Measurements from ENCODE around the gene KIF26B.

KIF26B gene

GRCh38 chr1:245742896-245743295, 588.1 kb downstream of the KIF26B start:
- H3K79me2 ChIP-seq (ENCODE audit: low read length) = no peaks in the 10 kb centered on the region
- no peak for TF ChIP-seq EZH2phosphoT487 (IDR thresholded peaks at IDR 0.05; ENCODE audit: low read depth)
- no peak for TF ChIP-seq CTCF (IDR thresholded peaks at IDR 0.05; ENCODE audit: low read depth, low read length)
- H3K27me3 ChIP-seq (ENCODE audit: low read depth, low read length) = no peaks in the 10 kb centered on the region
- H2AFZ ChIP-seq (ENCODE audit: low read depth, low read length) = no peak overlapping the region
- H4K20me1 ChIP-seq (ENCODE audit: insufficient read depth, low read length) = no peaks in the 10 kb centered on the region
- no peak overlapping the region for H3K27ac ChIP-seq (ENCODE audit: low read length)
- no peaks in the 10 kb centered on the region for H3K4me1 ChIP-seq (ENCODE audit: low read length)
- no peak overlapping the region for H3K9ac ChIP-seq (ENCODE audit: low read length)
- no peak overlapping the region for H3K4me3 ChIP-seq (ENCODE audit: low read length)
- H3K36me3 ChIP-seq (replicated peaks; ENCODE audit: low read depth, low read length) = peaks cover 1% of the 10 kb centered on the region
- no peaks in the 10 kb centered on the region for H3K9me3 ChIP-seq (ENCODE audit: insufficient read depth, low read length)
- no peak overlapping the region for H3K4me2 ChIP-seq (ENCODE audit: low read length)

- Histone ChIP-seq H2AFZ (ENCODE audit: low read depth, low read length) (no peak overlapping the region), H3K27me3 (ENCODE audit: low read depth, low read length) (no peaks in the 10 kb centered on the region), H3K27ac (ENCODE audit: low read length) (no peak overlapping the region), H3K4me2 (ENCODE audit: low read length) (no peak overlapping the region), H3K9ac (ENCODE audit: low read length) (no peak overlapping the region), H3K36me3 (replicated peaks; ENCODE audit: low read depth, low read length) (peaks cover 4% of the 10 kb centered on the region), H3K4me3 (ENCODE audit: low read length) (no peak overlapping the region), H4K20me1 (ENCODE audit: insufficient read depth, low read length) (no peaks in the 10 kb centered on the region), H3K79me2 (ENCODE audit: low read length) (no peaks in the 10 kb centered on the region), H3K4me1 (ENCODE audit: low read length) (no peaks in the 10 kb centered on the region), H3K9me3 (ENCODE audit: insufficient read depth, low read length) (no peaks in the 10 kb centered on the region)
- TF ChIP-seq CTCF (IDR thresholded peaks at IDR 0.05; ENCODE audit: low read depth, low read length) (no peak), EZH2phosphoT487 (IDR thresholded peaks at IDR 0.05; ENCODE audit: low read depth) (no peak)
These were observed 593.5 kb downstream of the KIF26B start for GRCh38 chr1:245748240-245748639.

GRCh38 chr1:245748646-245749045, 593.9 kb downstream of the KIF26B start:
- no peaks in the 10 kb centered on the region for H3K79me2 ChIP-seq (ENCODE audit: low read length)
- TF ChIP-seq CTCF (IDR thresholded peaks at IDR 0.05; ENCODE audit: low read depth, low read length) = no peak
- TF ChIP-seq EZH2phosphoT487 (IDR thresholded peaks at IDR 0.05; ENCODE audit: low read depth) = no peak
- no peak overlapping the region for H3K9ac ChIP-seq (ENCODE audit: low read length)
- no peak overlapping the region for H3K4me3 ChIP-seq (ENCODE audit: low read length)
- peaks cover 4% of the 10 kb centered on the region for H3K36me3 ChIP-seq (replicated peaks; ENCODE audit: low read depth, low read length)
- H3K4me1 ChIP-seq (ENCODE audit: low read length) = no peaks in the 10 kb centered on the region
- H3K27me3 ChIP-seq (ENCODE audit: low read depth, low read length) = no peaks in the 10 kb centered on the region
- H3K9me3 ChIP-seq (ENCODE audit: insufficient read depth, low read length) = no peaks in the 10 kb centered on the region
- H3K27ac ChIP-seq (ENCODE audit: low read length) = no peak overlapping the region
- H4K20me1 ChIP-seq (ENCODE audit: insufficient read depth, low read length) = no peaks in the 10 kb centered on the region
- H2AFZ ChIP-seq (ENCODE audit: low read depth, low read length) = no peak overlapping the region
- H3K4me2 ChIP-seq (ENCODE audit: low read length) = no peak overlapping the region

- no peak overlapping the region for H3K4me2 ChIP-seq (ENCODE audit: low read length)
- H2AFZ ChIP-seq (ENCODE audit: low read depth, low read length) = no peak overlapping the region
- H3K9me3 ChIP-seq (ENCODE audit: insufficient read depth, low read length) = no peaks in the 10 kb centered on the region
- peaks cover 3% of the 10 kb centered on the region for H3K4me1 ChIP-seq (ENCODE audit: low read length)
- peaks cover 4% of the 10 kb centered on the region for H3K36me3 ChIP-seq (replicated peaks; ENCODE audit: low read depth, low read length)
- no peaks in the 10 kb centered on the region for H3K79me2 ChIP-seq (ENCODE audit: low read length)
- H3K4me3 ChIP-seq (ENCODE audit: low read length) = no peak overlapping the region
- H3K9ac ChIP-seq (ENCODE audit: low read length) = no peak overlapping the region
- no peak for TF ChIP-seq EZH2phosphoT487 (IDR thresholded peaks at IDR 0.05; ENCODE audit: low read depth)
- H3K27me3 ChIP-seq (ENCODE audit: low read depth, low read length) = no peaks in the 10 kb centered on the region
- no peak overlapping the region for H3K27ac ChIP-seq (ENCODE audit: low read length)
- H4K20me1 ChIP-seq (ENCODE audit: insufficient read depth, low read length) = no peaks in the 10 kb centered on the region
These were observed 594.3 kb downstream of the KIF26B start for GRCh38 chr1:245749053-245749452.

GRCh38 chr1:245750261-245750660, 595.5 kb downstream of the KIF26B start:
- H2AFZ ChIP-seq (ENCODE audit: low read depth, low read length) = no peak overlapping the region
- H3K4me3 ChIP-seq (ENCODE audit: low read length) = no peak overlapping the region
- no peak overlapping the region for H3K4me2 ChIP-seq (ENCODE audit: low read length)
- no peaks in the 10 kb centered on the region for H3K9me3 ChIP-seq (ENCODE audit: insufficient read depth, low read length)
- H3K4me1 ChIP-seq (ENCODE audit: low read length) = peaks cover 15% of the 10 kb centered on the region
- peaks cover 4% of the 10 kb centered on the region for H3K36me3 ChIP-seq (replicated peaks; ENCODE audit: low read depth, low read length)
- no peaks in the 10 kb centered on the region for H4K20me1 ChIP-seq (ENCODE audit: insufficient read depth, low read length)
- no peaks in the 10 kb centered on the region for H3K27me3 ChIP-seq (ENCODE audit: low read depth, low read length)
- no peak overlapping the region for H3K9ac ChIP-seq (ENCODE audit: low read length)
- H3K27ac ChIP-seq (ENCODE audit: low read length) = no peak overlapping the region
- no peaks in the 10 kb centered on the region for H3K79me2 ChIP-seq (ENCODE audit: low read length)
- no peak for TF ChIP-seq CTCF (IDR thresholded peaks at IDR 0.05; ENCODE audit: low read depth, low read length)
- no peak for TF ChIP-seq EZH2phosphoT487 (IDR thresholded peaks at IDR 0.05; ENCODE audit: low read depth)

All from OCI-LY3 (cell line).